Calu3 (cell line): ENCODE results near the gene CDK16. TPM values are rescaled to one million over a fixed set of nuclear protein-coding genes. Genes with fewer than 3 reads are reported as not detected.

Source experiments
- BruUV-seq: library from RNA; stranded (reverse); fragments of 400-500 nt; replicated peaks from 2 replicates; lab custom pipeline; 2021; lab: Mats Ljungman, UMichigan
- CTCF ChIA-PET: fragments of 300-600 bp; sonication (Branson Sonifier 250); formaldehyde crosslinking; loops from one replicate; lab custom pipeline; 2022; ENCODE audit warnings: antibody characterized with exemption; lab: Charles Lee
- DNase-seq: peaks from one replicate; pipeline ENCODE4 v3.0.0; 2022
- H3K27ac Mint-ChIP-seq: one replicate; pipeline ENCODE4 v1.8.0; 2022; ENCODE audit warnings: mixed read lengths; ENCODE audit not compliant: unreplicated experiment
- H3K27me3 Mint-ChIP-seq: one replicate; pipeline ENCODE4 v1.8.0; 2022; ENCODE audit warnings: mixed read lengths; ENCODE audit not compliant: unreplicated experiment
- H3K36me3 Mint-ChIP-seq: one replicate; pipeline ENCODE4 v1.8.0; 2022; ENCODE audit warnings: mild to moderate bottlenecking, moderate library complexity, mixed read lengths; ENCODE audit not compliant: insufficient read depth, unreplicated experiment
- H3K4me1 Mint-ChIP-seq: one replicate; pipeline ENCODE4 v1.8.0; 2022; ENCODE audit warnings: mild to moderate bottlenecking, low read depth, mixed read lengths; ENCODE audit not compliant: unreplicated experiment
- H3K4me3 Mint-ChIP-seq: one replicate; pipeline ENCODE4 v1.8.0; 2022; ENCODE audit warnings: mild to moderate bottlenecking, low read depth, moderate library complexity, mixed read lengths; ENCODE audit not compliant: unreplicated experiment
- H3K9me3 Mint-ChIP-seq: one replicate; pipeline ENCODE4 v1.8.0; 2022; ENCODE audit warnings: low read depth, mixed read lengths; ENCODE audit not compliant: unreplicated experiment
- CTCF ChIP-seq: fragments of 200-600 bp; IDR thresholded peaks from one replicate; pipeline ENCODE4 v1.8.0; 2022; ENCODE audit warnings: antibody characterized with exemption; ENCODE audit not compliant: unreplicated experiment
- intact Hi-C: fragments of 100-400 bp; cut with micrococcal nuclease; formaldehyde crosslinking; loops from one replicate; pipeline ENCODE4 v1.10.0; 2022; ENCODE audit not compliant: unreplicated experiment
- total RNA-seq: library from RNA; stranded (reverse); gene quantifications from 2 replicates; pipeline ENCODE4 v1.2.3, GENCODE V29; 2022

Gene CDK16
- total RNA-seq, 1 experiment from 2014 or later: 154 TPM

- intact Hi-C loops: no loop called here
- Mint-ChIP-seq H3K27ac (no peak overlapping the region), H3K4me3 (no peak overlapping the region), H3K4me1 (no peaks in the 10 kb centered on the region), H3K9me3 (no peaks in the 10 kb centered on the region), H3K36me3 (peaks cover 36% of the 10 kb centered on the region), H3K27me3 (no peaks in the 10 kb centered on the region)
- TSS peak; percentile 51 for BruUV-seq
- TF ChIP-seq CTCF: no peak
- CTCF ChIA-PET: no interaction called here
- DNase-seq: no peak
These were observed 32.3 kb upstream of the CDK16 start for GRCh38 chrX:47186096-47186740.

GRCh38 chrX:47187106-47187677, 31.3 kb upstream of the CDK16 start:
- no TSS peak for BruUV-seq
- no peak for DNase-seq
- Mint-ChIP-seq H3K4me1 (no peaks in the 10 kb centered on the region), H3K36me3 (peaks cover 41% of the 10 kb centered on the region), H3K4me3 (no peak overlapping the region), H3K27me3 (no peaks in the 10 kb centered on the region), H3K27ac (no peak overlapping the region), H3K9me3 (no peaks in the 10 kb centered on the region)
- intact Hi-C loops: no loop called here
- TF ChIP-seq CTCF: no peak
- CTCF ChIA-PET: no interaction called here

GRCh38 chrX:47189906-47190305, 28.6 kb upstream of the CDK16 start:
- Mint-ChIP-seq H3K36me3 (peaks cover 41% of the 10 kb centered on the region), H3K27me3 (no peaks in the 10 kb centered on the region), H3K4me1 (no peaks in the 10 kb centered on the region), H3K4me3 (no peak overlapping the region), H3K9me3 (no peaks in the 10 kb centered on the region), H3K27ac (no peak overlapping the region)
- DNase-seq: no peak
- CTCF ChIA-PET: interaction anchor here (1.5 kb wide), 1 partner anchor 333 kb away, joined by 5 read pairs; no protein-coding TSS in a partner anchor
- intact Hi-C loops: loop anchor here (5.0 to 10.0 kb wide), 2 partner anchors 292 to 835 kb away; partner anchors contain the start of gene ZNF41
- TF ChIP-seq CTCF: no peak
- no TSS peak for BruUV-seq

- intact Hi-C loops: loop anchor here (5.0 to 10.0 kb wide), 2 partner anchors 292 to 834 kb away; partner anchors contain the start of gene ZNF41
- Mint-ChIP-seq H3K27me3 (no peaks in the 10 kb centered on the region), H3K4me3 (peak overlapping the region; percentile 89), H3K9me3 (no peaks in the 10 kb centered on the region), H3K4me1 (peaks cover 5% of the 10 kb centered on the region), H3K36me3 (peaks cover 47% of the 10 kb centered on the region), H3K27ac (peak overlapping the region; percentile 56)
- peak; percentile 88 for DNase-seq
- CTCF ChIA-PET: interaction anchor here (0.6 to 1.5 kb wide), 4 partner anchors 121 to 332 kb away, joined by 3 to 5 read pairs (median 4); no protein-coding TSS in a partner anchor
- no TSS peak for BruUV-seq
- TF ChIP-seq CTCF: no peak
These were observed 27.8 kb upstream of the CDK16 start for GRCh38 chrX:47190445-47191269.
